Stimulated activated CD4-positive, alpha-beta T cell treated with anti-CD3 and anti-CD28 coated beads, Interleukin-1b, Interleukin-23, amount 100 ng/mL, for 1 hour (primary cell): ENCODE measurements around the gene TRIM69.

Source experiments
- DNase-seq, 2 donors: peaks; one replicate each; pipeline ENCODE4 v3.0.0-alpha.2; 2020; ENCODE audit warnings: low read depth in 2 of 2

TRIM69 gene

GRCh38 chr15:44808557-44808956, 72.2 kb downstream of the TRIM69 start:
- DNase-seq: no peak

GRCh38 chr15:44810237-44810636, 73.9 kb downstream of the TRIM69 start:
- no peak for DNase-seq

GRCh38 chr15:44811337-44811736, 75.0 kb downstream of the TRIM69 start:
- DNase-seq: no peak

- no peak for DNase-seq
These were observed 75.7 kb downstream of the TRIM69 start for GRCh38 chr15:44812029-44812517.

GRCh38 chr15:44813231-44813630, 76.9 kb downstream of the TRIM69 start:
- DNase-seq: no peak
